GM19455 (cell line): ENCODE results near the gene PNMA1.

ENCODE experiments used
- ATAC-seq: cut with Tn5 transposase; IDR thresholded peaks from one replicate; pipeline ENCODE4 v1.9.1; 2021; ENCODE audit not compliant: unreplicated experiment

The PNMA1 gene

DNA sequence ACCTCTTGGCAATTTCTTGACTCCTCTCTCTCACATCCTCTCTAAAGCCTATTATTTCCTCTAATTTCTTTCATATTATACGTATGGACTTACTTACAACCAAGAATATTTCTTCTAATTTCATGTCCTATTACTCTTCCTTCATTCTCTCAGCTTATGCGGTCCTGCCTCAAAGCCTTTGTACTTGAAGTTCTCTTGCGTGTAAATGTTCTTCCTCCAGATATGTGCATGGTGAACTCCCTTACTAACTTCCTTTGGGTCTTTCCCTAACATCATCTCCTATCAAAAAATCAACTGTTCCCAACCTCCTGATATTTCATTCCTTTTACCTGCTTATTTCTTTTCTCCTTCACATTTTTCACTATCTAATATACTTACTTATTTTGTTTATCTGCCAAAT, 46.3 kb downstream of the PNMA1 start:
- ATAC-seq = no peak

- no peak for ATAC-seq
Observed at GRCh38 chr14:73666583-73666982, 47.6 kb downstream of the PNMA1 start.

GRCh38 chr14:73665130-73665529, 49.1 kb downstream of the PNMA1 start:
- ATAC-seq = no peak

GRCh38 chr14:73663548-73664212, 50.5 kb downstream of the PNMA1 start:
- ATAC-seq = no peak

GRCh38 chr14:73662487-73662943, 51.7 kb downstream of the PNMA1 start:
- no peak for ATAC-seq

- ATAC-seq = no peak
Observed at GRCh38 chr14:73661872-73662271, 52.3 kb downstream of the PNMA1 start.
